GM12892 (cell line): ENCODE results near the gene ZNF417.

Source experiments
- POLR2A ChIP-seq: IDR thresholded peaks from 2 replicates; pipeline ENCODE4 v1.6.1; 2011; ENCODE audit warnings: low read depth, low read length, control low read depth
- POLR2AphosphoS5 ChIP-seq: IDR thresholded peaks from 2 replicates; pipeline ENCODE4 v1.6.1; 2011; ENCODE audit warnings: low read depth, low read length, control low read depth

GRCh38 chr19:57900311-57900710 lies 16.1 kb downstream of the ZNF417 start:
- no peak for TF ChIP-seq POLR2AphosphoS5
- TF ChIP-seq POLR2A: no peak
